HG02884 (cell line): ENCODE results near the gene MSRB1.
A peak's percentile ranks its signal among the peaks of the same experiment; 100 is the strongest.
"Not testable (repeated sequence)": the region's sequence is repeated elsewhere in the genome, so short reads cannot be mapped to it uniquely, and the experiment has no call there.

Source experiments
- ATAC-seq: cut with Tn5 transposase; IDR thresholded peaks from one replicate; pipeline ENCODE4 v1.9.1; 2021; ENCODE audit warnings: mild to moderate bottlenecking, moderate library complexity; ENCODE audit not compliant: unreplicated experiment

MSRB1 gene

DNA sequence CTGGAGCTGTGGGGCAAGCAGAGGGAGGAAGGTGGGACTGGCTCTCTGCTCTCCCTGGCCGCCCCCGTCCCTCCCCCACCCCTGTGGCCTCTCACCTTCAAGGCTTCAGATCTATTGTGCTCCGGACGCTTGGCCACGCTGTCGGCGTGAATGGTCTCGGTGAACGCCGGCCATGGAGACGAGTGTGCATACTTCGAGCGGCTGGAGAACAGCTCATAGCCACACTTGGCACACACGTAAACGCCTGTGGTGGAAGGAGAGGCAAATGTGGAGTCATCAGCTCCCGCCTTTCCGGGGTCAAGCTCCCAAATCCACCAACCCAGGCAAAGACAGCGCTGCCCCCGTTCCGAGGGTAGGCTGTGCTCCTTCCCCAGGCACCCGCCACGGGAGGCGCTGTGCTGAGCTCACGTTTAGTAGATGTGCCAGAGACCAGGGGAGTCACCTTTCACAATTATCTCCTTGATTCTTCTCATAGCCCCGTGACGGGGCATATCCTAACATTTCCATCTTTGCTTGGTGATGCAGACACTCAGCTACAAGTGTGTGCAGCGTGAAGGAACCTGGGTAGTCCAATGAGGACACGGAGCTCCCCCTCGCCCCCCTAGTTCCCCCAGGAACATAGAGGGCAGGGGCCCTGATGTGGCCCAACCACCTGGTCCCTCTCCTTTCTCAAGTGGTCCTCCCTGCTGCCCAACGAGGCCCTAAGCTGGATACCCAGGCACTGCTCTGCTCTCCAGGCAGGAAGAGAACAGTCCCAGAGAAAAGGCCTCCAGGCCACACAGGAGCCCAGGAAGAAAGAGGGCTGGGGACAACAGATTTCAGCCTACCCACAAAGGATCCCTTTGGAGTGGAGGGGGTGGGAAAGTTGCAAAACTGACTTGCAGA, 1.6 kb downstream of the MSRB1 start:
- no peak for ATAC-seq

GRCh38 chr16:1940273-1941161, 2.5 kb downstream of the MSRB1 start:
- no peak for ATAC-seq

DNA sequence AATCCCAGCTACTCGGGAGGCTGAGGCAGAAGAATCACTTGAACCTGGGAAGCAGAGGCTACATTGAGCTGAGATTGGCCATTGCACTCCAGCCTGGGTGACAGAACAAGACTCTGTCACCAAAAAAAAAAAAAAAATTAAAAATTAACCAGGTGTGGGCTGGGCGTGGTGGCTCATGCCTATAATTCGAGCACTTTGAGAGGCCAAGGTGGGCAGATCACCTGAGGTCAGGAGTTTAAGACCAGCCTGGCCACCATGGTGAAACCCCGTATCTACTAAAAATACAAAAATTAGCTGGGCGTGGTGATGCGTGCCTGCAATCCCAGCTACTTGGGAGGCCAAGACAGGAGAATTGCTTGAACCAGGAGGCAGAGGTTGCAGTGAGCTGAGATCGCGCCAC, 3.2 kb downstream of the MSRB1 start:
- not testable (repeated sequence) for ATAC-seq

DNA sequence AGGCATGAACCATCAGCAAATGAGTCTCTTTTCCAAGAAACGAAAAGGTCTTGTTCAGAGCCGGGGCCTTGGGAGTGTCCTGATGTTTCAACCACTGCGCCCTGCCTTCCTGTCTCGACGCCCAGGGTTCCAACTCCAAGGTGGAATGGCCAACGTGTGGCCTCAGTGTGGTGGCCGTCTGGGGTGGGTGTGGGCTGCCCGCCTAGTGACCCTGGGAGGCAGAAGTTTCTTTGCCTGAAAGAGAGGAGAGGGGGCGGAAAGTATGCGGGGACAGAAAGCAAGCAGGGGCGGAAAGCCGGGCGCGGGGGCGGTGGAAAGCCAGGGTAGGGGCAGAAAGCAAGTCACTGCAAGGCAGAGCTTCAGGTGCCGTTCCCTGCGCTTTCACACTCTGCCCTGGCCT, 4.1 kb downstream of the MSRB1 start:
- no peak for ATAC-seq

- ATAC-seq = no peak
Observed at GRCh38 chr16:1938316-1938715, 4.7 kb downstream of the MSRB1 start.

DNA sequence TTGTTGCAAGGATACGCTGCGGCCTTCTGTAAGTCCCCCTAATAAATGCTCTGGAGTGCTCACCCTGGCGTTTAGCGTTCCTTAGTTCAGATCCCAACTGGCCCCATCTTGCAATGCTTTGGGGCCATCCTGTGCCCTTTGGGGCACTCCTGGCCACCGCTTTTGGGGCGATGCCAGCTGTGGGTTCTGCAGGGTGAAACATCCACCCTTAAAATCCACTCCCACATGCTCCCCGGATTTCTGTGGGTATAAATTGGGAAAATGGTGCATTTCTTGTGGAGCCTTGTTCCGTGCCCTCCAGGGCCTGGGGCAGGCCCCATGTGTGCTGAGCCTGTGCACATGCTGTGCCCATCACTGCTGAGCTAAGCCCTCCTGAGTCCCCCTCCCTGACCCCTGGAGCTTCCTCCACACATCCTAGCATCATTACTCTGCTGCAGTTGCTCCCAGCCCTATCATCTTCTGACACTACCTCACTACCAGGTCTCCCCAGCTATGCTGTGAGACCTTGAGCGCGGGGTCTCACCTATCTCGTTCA, 6.0 kb downstream of the MSRB1 start:
- ATAC-seq = no peak

- ATAC-seq = no peak
Observed at GRCh38 chr16:1933097-1933661, 9.8 kb downstream of the MSRB1 start.

DNA sequence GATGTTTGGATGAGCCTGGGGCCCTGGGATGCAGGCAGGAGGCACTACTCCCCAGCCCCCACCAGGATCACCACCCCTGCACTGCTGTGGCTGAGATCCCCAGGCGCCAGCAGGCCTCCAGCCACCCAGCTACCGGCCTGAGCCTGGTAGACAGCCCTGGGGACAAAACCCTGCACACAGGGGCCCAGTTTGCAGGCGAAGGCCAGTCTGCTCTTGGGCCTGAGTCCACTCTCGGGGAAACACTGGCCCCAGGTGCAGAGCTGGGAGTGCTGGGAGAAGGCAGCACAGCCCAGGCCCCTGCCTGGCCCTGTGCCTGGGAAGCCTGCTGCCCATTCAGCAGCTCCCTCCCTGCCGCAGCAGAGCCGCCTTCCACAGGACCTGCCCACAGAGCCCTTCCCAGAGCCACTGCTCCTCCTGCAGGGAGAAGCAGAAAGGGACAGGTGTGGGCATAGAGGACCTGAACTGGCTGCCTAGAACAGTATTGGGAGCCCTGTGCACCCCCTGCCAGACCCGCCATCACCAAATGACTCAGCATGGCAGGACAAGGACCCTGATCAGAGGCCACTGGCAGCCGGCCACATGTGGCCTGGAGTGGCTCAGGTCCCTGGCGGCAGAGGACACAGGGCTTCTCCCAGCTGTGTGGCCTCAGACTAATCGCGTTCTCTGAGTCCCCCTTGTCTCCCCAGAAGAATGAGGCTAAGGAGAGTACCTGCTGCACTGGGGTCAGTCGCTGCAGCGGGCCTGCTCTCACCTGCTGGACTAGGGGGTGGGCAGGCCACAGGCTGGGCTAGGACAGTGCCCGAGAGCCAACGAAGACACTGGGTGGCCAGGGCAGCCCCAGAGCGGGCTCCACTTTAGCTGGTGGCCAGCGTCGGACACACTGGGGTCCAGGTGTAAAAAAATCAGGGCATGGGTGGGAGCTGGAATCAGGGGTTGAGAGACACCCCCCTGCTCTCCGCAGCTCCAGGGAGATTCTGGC, 10.7 kb downstream of the MSRB1 start:
- no peak for ATAC-seq

DNA sequence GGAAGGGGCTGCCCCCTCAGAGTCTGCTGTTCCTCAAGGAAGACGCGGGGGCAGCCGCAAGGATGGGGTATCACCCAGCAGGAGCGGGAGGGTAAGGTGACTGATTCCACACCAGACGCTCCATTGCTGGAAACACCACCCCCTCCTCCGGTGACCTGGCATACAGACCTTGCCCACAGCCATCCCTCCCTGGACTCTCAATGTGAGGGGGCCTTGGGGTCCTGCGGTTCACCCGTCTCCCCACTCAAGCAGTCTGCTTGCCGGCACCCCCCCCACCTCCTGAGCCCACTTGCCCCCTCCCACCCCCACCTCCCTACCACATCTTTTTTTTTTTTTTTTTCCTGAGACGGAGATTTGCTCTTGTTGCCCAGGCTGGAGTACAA, 12.7 kb downstream of the MSRB1 start:
- no peak for ATAC-seq

DNA sequence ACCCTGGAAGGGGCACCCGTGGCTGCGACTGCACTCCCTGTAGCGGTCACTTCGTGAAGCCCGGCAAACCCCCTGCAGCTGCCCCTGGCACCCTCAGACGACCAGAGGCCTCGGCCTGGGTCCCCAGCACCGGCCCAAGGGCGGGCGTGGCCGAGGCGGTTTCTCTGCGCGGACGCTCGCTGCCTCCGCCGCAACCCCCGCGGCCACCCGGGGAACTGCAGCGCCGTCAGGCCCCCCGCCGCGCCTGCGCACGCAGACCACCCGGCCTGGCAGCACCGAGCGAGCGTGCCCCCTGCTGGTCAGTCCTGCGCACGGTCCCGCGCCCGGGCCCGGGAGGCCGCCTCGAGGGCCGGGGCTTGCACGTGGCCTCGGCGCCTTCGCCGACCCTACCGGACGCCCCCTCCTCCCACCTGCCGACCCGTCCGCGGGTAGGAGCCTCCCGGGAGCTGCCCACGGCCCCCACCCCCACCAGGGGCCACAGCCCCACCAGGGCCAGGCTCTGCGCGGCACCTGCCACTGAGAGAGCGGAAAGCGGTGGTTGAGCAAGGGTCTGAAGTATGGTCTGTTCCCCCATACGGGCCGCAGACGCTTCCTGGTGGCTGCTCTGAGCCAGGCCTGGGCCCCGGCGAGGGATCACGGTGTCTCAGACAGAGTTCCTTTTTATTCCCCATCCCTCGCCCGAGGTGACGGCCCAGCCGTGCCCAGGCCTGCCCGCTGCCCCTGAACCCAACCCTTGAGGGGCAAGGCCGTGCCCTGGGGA, 13.2 kb downstream of the MSRB1 start:
- ATAC-seq = peak; percentile 65

DNA sequence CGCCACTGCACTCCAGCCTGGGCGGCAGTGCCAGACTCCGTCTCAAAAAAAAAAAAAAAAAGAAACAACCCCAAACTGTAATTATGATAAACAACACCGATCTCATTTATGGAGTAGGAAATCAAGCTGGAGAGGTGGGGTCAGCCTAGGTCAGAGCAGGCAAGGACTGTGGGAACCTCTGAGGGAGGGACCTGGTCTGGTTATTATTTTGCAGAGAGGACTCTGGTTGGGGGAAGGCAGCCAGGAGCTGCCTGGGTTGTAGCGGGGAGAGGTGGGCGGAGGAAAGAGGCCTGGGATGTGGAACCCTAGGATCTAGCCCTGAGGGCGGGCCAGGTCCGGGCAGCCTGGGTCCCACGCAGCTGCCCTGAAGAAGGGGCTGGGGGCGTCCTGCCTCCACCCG, 13.9 kb downstream of the MSRB1 start:
- no peak for ATAC-seq

DNA sequence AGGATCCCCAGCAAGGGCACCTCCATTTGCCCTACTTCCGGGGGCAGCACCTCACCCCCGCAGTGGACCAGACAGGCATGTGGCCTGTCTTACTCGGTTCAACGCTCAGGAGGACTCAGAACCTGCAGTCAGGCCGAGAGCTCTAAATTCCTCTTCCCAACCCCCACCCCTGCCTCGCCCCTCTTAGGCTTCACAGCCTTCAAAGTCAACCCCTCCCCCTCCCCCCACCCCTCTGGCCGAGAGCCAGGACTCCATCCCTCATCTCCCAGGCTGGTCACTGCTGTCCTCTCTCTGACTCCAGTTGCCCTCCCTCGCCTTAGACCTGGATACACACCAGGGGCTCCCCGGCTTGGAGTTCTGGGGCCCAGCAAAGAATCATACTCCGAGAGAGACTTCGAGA, 16.7 kb downstream of the MSRB1 start:
- no peak for ATAC-seq

- no peak for ATAC-seq
Observed at GRCh38 chr16:1924095-1924494, 18.9 kb downstream of the MSRB1 start.

DNA sequence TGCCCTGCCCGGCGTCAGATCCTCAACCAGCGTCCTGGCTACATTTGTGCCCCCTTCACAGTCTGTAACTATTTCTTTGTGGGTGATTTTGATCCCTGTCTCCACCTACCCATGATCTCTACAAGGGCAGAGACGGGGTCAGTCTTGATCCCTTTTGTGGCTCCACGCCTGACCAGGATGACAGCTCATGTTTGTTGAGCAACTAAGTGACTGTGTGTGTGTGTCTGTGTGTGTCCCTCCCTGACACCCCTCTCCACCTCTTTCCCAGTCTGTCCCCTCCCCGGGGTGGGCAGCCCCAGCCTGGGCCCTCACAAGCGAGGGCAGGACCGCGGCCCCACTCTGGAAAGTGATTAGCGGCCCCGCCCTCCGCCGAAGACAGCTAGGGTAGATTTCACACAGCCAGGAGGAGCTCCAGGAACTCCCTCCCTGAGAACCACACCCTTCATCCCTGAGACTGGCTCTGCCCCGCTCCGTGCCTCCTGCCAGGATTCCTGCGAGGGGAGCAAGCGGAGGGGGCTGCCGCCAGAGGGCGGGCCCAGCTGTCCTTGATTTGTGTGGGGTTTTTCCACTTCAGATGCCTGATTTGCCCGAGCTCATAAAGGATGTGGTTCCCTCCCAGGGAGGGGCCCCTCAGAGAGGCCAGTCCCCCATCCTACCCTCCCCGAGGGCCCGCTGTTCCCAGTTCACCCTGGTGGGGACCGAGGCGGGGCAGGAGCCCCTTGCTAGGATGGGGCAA, 19.5 kb downstream of the MSRB1 start:
- ATAC-seq = no peak

- ATAC-seq = no peak
Observed at GRCh38 chr16:1922357-1922756, 20.6 kb downstream of the MSRB1 start.

- ATAC-seq = no peak
Observed at GRCh38 chr16:1920727-1921171, 22.2 kb downstream of the MSRB1 start.

GRCh38 chr16:1920122-1920521, 22.9 kb downstream of the MSRB1 start:
- not testable (repeated sequence) for ATAC-seq

- ATAC-seq = no peak
Observed at GRCh38 chr16:1919327-1919998, 23.5 kb downstream of the MSRB1 start.
